OCI-LY1 (cell line): ENCODE results near the gene NLRP1.

Source experiments
- H2AFZ ChIP-seq: fragments of 200-600 bp; sonication (generic), shearing (Covaris generic); 2 replicates; pipeline ENCODE4 v1.6.0; 2014; ENCODE audit warnings: antibody characterized with exemption, mild to moderate bottlenecking, low read length
- H3F3A ChIP-seq: fragments of 200-600 bp; sonication (generic), shearing (Covaris generic); 2 replicates; pipeline ENCODE4 v1.6.0; 2014; ENCODE audit warnings: mild to moderate bottlenecking, antibody characterized with exemption, low read length, moderate library complexity; ENCODE audit not compliant: insufficient read depth
- H3K27ac ChIP-seq: fragments of 200-600 bp; sonication (generic); 2 replicates; pipeline ENCODE4 v1.5.1; 2014; ENCODE audit warnings: low read length, mixed run types, mild to moderate bottlenecking, low read depth; ENCODE audit not compliant: poor library complexity, severe bottlenecking
- H3K27me3 ChIP-seq: fragments of 200-600 bp; sonication (generic); 2 replicates; pipeline ENCODE4 v1.6.0; 2014; ENCODE audit warnings: antibody characterized with exemption, mild to moderate bottlenecking, low read length, moderate library complexity; ENCODE audit not compliant: insufficient read depth
- H3K36me3 ChIP-seq: fragments of 200-600 bp; sonication (generic); 2 replicates; pipeline ENCODE4 v1.6.1; 2014; ENCODE audit warnings: mild to moderate bottlenecking, antibody characterized with exemption, low read length, moderate library complexity, mixed read lengths; ENCODE audit not compliant: insufficient read depth
- H3K4me1 ChIP-seq: fragments of 200-600 bp; sonication (generic); 2 replicates; pipeline ENCODE4 v1.5.1; 2014; ENCODE audit warnings: mild to moderate bottlenecking, low read length, moderate library complexity; ENCODE audit not compliant: insufficient read depth, severe bottlenecking
- H3K4me2 ChIP-seq: fragments of 200-600 bp; sonication (generic), shearing (Covaris generic); 2 replicates; pipeline ENCODE4 v1.6.1; 2014; ENCODE audit warnings: low read length
- H3K4me3 ChIP-seq: fragments of 200-600 bp; sonication (generic); 2 replicates; pipeline ENCODE4 v1.5.1; 2014; ENCODE audit warnings: low read length, low read depth, mild to moderate bottlenecking, mixed read lengths; ENCODE audit not compliant: poor library complexity, severe bottlenecking
- H3K79me2 ChIP-seq: fragments of 200-600 bp; shearing (Covaris generic); 2 replicates; pipeline ENCODE4 v1.6.1; 2016; ENCODE audit warnings: mixed run types, low read length, mixed read lengths; ENCODE audit not compliant: insufficient read depth
- H3K9ac ChIP-seq: fragments of 200-600 bp; sonication (generic), shearing (Covaris generic); 2 replicates; pipeline ENCODE4 v1.6.1; 2014; ENCODE audit warnings: mild to moderate bottlenecking, low read length, mixed read lengths
- H3K9me2 ChIP-seq: fragments of 200-600 bp; sonication (generic), shearing (Covaris generic); 2 replicates; pipeline ENCODE4 v1.6.1; 2014; ENCODE audit warnings: low read depth, mild to moderate bottlenecking, low read length, mixed read lengths
- H3K9me3 ChIP-seq: fragments of 200-600 bp; shearing (Covaris generic); 2 replicates; pipeline ENCODE4 v1.6.1; 2014; ENCODE audit warnings: low read length, mixed read lengths
- H4K20me1 ChIP-seq: fragments of 200-600 bp; sonication (generic), shearing (Covaris generic); 2 replicates; pipeline ENCODE4 v1.6.0; 2016; ENCODE audit warnings: mild to moderate bottlenecking, low read length; ENCODE audit not compliant: insufficient read depth
- EZH2 ChIP-seq: fragments of 200-600 bp; sonication (generic), shearing (Covaris generic); IDR thresholded peaks from 2 replicates; pipeline ENCODE4 v1.8.0; 2017; ENCODE audit warnings: borderline replicate concordance, mixed run types, mild to moderate bottlenecking, antibody characterized with exemption, low read length, moderate library complexity, mixed read lengths
- TF ChIP-seq, protein P1 (sequence below): fragments of 200-600 bp; sonication (generic), shearing (Covaris generic); IDR thresholded peaks from 2 replicates; pipeline ENCODE4 v1.5.1; 2017; ENCODE audit warnings: mild to moderate bottlenecking, antibody characterized with exemption, low read length, moderate library complexity, mixed read lengths

Gene NLRP1

DNA sequence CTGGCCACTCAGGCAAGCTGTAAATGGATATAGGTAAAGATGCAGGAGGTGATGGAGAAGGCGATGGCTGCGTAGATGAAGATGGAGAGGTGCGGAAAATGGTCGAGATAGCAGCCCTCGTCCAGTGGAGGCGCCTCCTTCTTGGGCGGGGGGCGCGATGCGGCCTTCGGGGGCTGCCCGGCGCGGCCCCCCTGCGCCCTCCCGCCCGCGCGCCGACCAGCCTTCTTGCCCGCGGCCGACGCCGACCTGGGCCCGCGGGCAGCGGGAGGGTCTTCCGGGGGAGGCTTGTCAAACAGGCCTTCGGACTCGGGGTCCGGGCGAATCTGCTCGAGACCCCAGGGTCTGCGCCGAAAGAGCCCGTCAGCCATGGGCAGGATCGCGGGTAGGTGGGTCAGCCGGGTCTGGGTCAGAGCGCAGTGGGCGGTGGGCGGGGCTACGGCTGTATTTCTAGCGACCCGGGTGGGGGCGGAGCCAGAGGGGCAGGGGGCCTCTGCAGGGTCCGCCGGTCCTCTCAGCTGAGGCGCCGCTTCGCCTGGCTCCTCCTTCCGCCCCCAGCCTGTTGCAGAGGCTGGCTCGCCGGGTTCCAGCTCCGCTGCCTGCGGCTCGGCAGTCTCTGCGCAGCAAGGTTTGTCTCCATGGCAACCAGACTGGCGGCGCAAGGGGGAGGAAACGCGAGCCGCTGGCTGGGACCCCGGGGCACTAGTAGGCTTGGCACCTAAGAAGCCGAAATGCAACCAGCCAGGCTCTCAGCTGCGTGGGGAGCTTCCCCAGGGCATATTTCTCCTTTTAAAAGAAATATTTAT, 83.5 kb downstream of the NLRP1 start:
- Histone ChIP-seq H3K9me2 (no peaks in the 10 kb centered on the region), H3K4me2 (peak overlapping the region; percentile 83)

DNA sequence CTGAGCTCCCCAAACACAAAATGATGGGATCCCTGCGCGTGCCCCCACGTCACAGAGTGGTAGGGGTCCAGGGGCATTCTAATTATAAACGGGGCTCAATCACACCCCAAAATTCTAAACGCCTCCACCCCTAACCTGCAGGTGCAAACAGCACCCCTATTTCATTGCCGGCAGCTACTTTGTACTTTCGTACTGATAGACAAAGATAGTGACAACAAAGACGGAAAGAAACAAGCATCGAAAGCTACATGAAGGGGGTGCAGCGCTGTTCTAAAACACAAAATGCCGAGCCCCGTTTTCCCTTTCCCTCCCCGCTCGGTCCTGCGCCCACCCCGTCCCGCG, 84.1 kb downstream of the NLRP1 start:
- 0 out of 2 replicates have a peak, but pooled peaks cover 2% of the 10 kb centered on the region for H3K9me3 ChIP-seq
- TF ChIP-seq, protein P1, sequence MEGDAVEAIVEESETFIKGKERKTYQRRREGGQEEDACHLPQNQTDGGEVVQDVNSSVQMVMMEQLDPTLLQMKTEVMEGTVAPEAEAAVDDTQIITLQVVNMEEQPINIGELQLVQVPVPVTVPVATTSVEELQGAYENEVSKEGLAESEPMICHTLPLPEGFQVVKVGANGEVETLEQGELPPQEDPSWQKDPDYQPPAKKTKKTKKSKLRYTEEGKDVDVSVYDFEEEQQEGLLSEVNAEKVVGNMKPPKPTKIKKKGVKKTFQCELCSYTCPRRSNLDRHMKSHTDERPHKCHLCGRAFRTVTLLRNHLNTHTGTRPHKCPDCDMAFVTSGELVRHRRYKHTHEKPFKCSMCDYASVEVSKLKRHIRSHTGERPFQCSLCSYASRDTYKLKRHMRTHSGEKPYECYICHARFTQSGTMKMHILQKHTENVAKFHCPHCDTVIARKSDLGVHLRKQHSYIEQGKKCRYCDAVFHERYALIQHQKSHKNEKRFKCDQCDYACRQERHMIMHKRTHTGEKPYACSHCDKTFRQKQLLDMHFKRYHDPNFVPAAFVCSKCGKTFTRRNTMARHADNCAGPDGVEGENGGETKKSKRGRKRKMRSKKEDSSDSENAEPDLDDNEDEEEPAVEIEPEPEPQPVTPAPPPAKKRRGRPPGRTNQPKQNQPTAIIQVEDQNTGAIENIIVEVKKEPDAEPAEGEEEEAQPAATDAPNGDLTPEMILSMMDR, result no peak
- TF ChIP-seq EZH2, result no peak
- H3F3A ChIP-seq, result no peaks in the 10 kb centered on the region
- peak overlapping the region; percentile 16; the same call in 1 of the 2 replicates for H3K9ac ChIP-seq
- peak overlapping the region; percentile 63 for H3K4me3 ChIP-seq
- no peaks in the 10 kb centered on the region for H3K79me2 ChIP-seq
- no peak overlapping the region for H3K27ac ChIP-seq
- no peaks in the 10 kb centered on the region for H3K27me3 ChIP-seq
- no peaks in the 10 kb centered on the region for H3K9me2 ChIP-seq
- H3K4me1 ChIP-seq, result peaks cover 14% of the 10 kb centered on the region
- no peak overlapping the region for H2AFZ ChIP-seq
- H3K4me2 ChIP-seq, result peak overlapping the region; percentile 83
- no peaks in the 10 kb centered on the region for H4K20me1 ChIP-seq
- peaks cover 6% of the 10 kb centered on the region; the same call in 1 of the 2 replicates for H3K36me3 ChIP-seq

More for the DNA sequence above, 83.5 kb downstream of the NLRP1 start:
- H4K20me1 ChIP-seq, result no peaks in the 10 kb centered on the region
- H3K27ac ChIP-seq, result no peak overlapping the region
- H3K9me3 ChIP-seq, result no peaks in the 10 kb centered on the region
- peaks cover 6% of the 10 kb centered on the region; the same call in 1 of the 2 replicates for H3K36me3 ChIP-seq
- no peaks in the 10 kb centered on the region for H3K27me3 ChIP-seq
- H3F3A ChIP-seq, result no peaks in the 10 kb centered on the region
- H3K4me3 ChIP-seq, result peak overlapping the region; percentile 63
- no peak for TF ChIP-seq EZH2
- TF ChIP-seq, protein P1, result no peak
- no peak overlapping the region for H2AFZ ChIP-seq
- H3K79me2 ChIP-seq, result no peaks in the 10 kb centered on the region
- peaks cover 14% of the 10 kb centered on the region for H3K4me1 ChIP-seq
- peak overlapping the region; percentile 36; the same call in 1 of the 2 replicates for H3K9ac ChIP-seq

GRCh38 chr17:5499476-5500231, 84.7 kb downstream of the NLRP1 start:
- peak overlapping the region; percentile 63 for H3K4me3 ChIP-seq
- no peak overlapping the region for H2AFZ ChIP-seq

More at GRCh38 chr17:5499476-5500231, 84.7 kb downstream of the NLRP1 start:
- H4K20me1 ChIP-seq, result no peaks in the 10 kb centered on the region
- H3F3A ChIP-seq, result no peaks in the 10 kb centered on the region
- H3K9me2 ChIP-seq, result no peaks in the 10 kb centered on the region
- H3K4me1 ChIP-seq, result peaks cover 14% of the 10 kb centered on the region
- 0 out of 2 replicates have a peak, but pooled peaks cover 2% of the 10 kb centered on the region for H3K9me3 ChIP-seq
- no peaks in the 10 kb centered on the region for H3K27me3 ChIP-seq
- H3K4me2 ChIP-seq, result no peak overlapping the region
- H3K36me3 ChIP-seq, result peaks cover 6% of the 10 kb centered on the region; the same call in 1 of the 2 replicates
- no peaks in the 10 kb centered on the region for H3K79me2 ChIP-seq
- TF ChIP-seq, protein P1, result no peak
- TF ChIP-seq EZH2, result no peak
- H3K27ac ChIP-seq, result no peak overlapping the region
- H3K9ac ChIP-seq, result no peak overlapping the region; the same call in 1 of the 2 replicates
